ENCODE data around the gene HRK.

GRCh38 chr12:116919706-116920485, 38.7 kb upstream of the HRK start:
- TF ChIP-seq RAD21 (IDR thresholded peaks at IDR 0.05 in 1 of 2, conservative IDR thresholded peaks at IDR 0.05 in 1 of 2; ENCODE audit: low read depth in 2 of 2, low read length in 2 of 2) (no peak), SIN3A (conservative IDR thresholded peaks at IDR 0.05 in 1 of 2, IDR thresholded peaks at IDR 0.05 in 1 of 2; ENCODE audit: low read depth in 1 of 2, low read length in 2 of 2) (no peak), EZH2 (IDR thresholded peaks at IDR 0.05; ENCODE audit: low read depth, low read length, severe bottlenecking) (no peak), GABPA (IDR thresholded peaks at IDR 0.05; ENCODE audit: borderline replicate concordance, insufficient read depth, low read length) (no peak)
